Measurements from ENCODE around the gene PHYH. TPM values are rescaled to one million over a fixed set of nuclear protein-coding genes. Genes with fewer than 3 reads are reported as not detected.

The PHYH gene
- total RNA-seq, 1 donor from 2014 or later: 9.8 TPM

Other genes starting within 250 kb of the PHYH start
- gene OPTN, start 199.9 kb downstream of the PHYH start, total RNA-seq: 73.3 TPM
- gene MCM10, start 138.5 kb downstream of the PHYH start, total RNA-seq: 2.5 TPM
- gene UCMA, start 65.7 kb downstream of the PHYH start, total RNA-seq: not detected
- 34.9 TPM for gene SEPHS1, start 48.2 kb upstream of the PHYH start, total RNA-seq
- 4.8 TPM for gene BEND7, start 228.9 kb upstream of the PHYH start, total RNA-seq

Measured in occipital lobe (tissue), 1 donor.